SK-N-SH treated with all-trans-retinoic acid at 6 μM for 48 hours (cell line): ENCODE data around the gene CCDC57.

ENCODE experiments used
- CSDC2 ChIP-seq: fragments of 250-450 bp; sonication (Bioruptor Pico); IDR thresholded peaks from 2 replicates; pipeline ENCODE4 v1.5.0; 2020; ENCODE audit warnings: mild to moderate bottlenecking, moderate library complexity
- TSHZ2 ChIP-seq: fragments of 250-450 bp; sonication (Bioruptor Pico); IDR thresholded peaks from 2 replicates; pipeline ENCODE4 v1.5.0; 2020; ENCODE audit warnings: mild to moderate bottlenecking, moderate library complexity

DNA sequence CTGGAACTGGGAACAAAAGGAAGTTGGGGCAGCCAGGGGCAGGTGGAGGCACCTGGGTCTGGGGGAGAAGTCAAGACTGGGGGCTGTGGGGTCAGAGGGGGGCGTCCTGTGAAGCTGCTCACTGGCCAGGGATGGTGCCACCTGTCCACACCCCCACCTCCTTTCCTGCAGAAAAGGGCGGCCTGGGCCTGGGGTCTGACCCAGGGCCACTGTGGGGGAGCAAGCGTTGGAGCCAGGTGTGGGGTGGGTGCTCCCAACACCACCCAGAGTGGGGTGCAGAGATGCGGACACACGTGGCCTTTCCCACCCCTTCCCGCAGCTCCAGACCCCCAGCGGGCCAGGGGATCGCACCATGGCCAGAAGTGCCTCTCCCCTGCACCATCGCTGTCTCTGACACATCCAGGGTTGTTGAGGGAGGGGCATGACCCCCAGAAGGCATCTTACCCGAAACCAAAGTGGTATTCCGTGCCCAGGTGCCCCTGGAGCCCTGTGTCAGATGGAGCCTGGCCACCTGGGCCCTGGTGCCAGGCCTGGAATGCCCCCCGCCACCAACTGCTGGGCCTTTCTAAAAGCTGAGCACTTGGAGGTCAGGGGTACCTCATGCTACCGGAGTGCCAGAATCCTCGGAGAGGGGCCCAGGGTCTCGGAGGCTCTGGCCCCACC, 13.6 kb upstream of the CCDC57 start:
- TF ChIP-seq TSHZ2 (CRISPR knock-in tag) = no peak
- TF ChIP-seq CSDC2 = no peak
